Astrocyte of the spinal cord (primary cell): Measurements from ENCODE around the gene EPB41L4A.

Experiments
- DNase-seq: peaks from one replicate; pipeline ENCODE4 v3.0.0; 2011; ENCODE audit warnings: low read depth, low spot score
- H3K4me3 ChIP-seq: 2 replicates; pipeline ENCODE4 v1.5.1; 2011; ENCODE audit warnings: low read depth, mild to moderate bottlenecking, low read length, moderate library complexity
- CTCF ChIP-seq: IDR thresholded peaks from 2 replicates; pipeline ENCODE4 v1.5.1; 2012; ENCODE audit warnings: low read depth, mild to moderate bottlenecking, low read length, inconsistent platforms
- in situ Hi-C: cut with HindIII; loops from 2 replicates; pipeline ENCODE4 v1.10.0; 2017; ENCODE audit warnings: low sequenced_read_pairs

EPB41L4A gene

GRCh38 chr5:112308608-112309007 is 110.5 kb downstream of the EPB41L4A start:
- no peak for TF ChIP-seq CTCF
- no peak overlapping the region for H3K4me3 ChIP-seq
- DNase-seq: no peak
- in situ Hi-C loops: no loop called here

- no peak for DNase-seq
- in situ Hi-C loops: no loop called here
Measured at GRCh38 chr5:112306956-112307355, 112.1 kb downstream of the EPB41L4A start.

DNA sequence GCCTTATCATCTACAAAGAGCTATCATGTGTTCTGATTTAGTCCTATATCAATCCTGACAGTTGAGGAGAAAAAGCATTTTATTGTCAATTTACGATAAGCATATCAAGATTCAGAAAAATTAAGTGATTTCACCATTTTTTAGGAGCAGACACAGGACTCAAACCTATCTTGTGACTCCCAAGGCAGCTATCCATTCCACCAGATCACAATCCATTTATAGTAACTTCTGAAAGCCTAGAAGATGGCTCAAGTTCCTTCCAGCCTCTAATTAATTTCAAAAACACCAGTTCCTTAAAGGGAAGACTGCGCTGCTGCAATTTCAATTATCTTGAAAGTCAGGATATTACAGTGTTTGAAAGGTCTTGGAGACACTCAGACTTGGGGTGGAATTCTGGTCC is 114.3 kb downstream of the EPB41L4A start:
- DNase-seq: no peak
- in situ Hi-C loops: no loop called here
- no peak for TF ChIP-seq CTCF
- no peak overlapping the region for H3K4me3 ChIP-seq

More at GRCh38 chr5:112306956-112307355, 112.1 kb downstream of the EPB41L4A start:
- no peak overlapping the region for H3K4me3 ChIP-seq
- no peak for TF ChIP-seq CTCF

GRCh38 chr5:112303685-112304084 is 115.4 kb downstream of the EPB41L4A start:
- no peak for DNase-seq
- TF ChIP-seq CTCF: no peak
- no peak overlapping the region for H3K4me3 ChIP-seq
- in situ Hi-C loops: no loop called here

DNA sequence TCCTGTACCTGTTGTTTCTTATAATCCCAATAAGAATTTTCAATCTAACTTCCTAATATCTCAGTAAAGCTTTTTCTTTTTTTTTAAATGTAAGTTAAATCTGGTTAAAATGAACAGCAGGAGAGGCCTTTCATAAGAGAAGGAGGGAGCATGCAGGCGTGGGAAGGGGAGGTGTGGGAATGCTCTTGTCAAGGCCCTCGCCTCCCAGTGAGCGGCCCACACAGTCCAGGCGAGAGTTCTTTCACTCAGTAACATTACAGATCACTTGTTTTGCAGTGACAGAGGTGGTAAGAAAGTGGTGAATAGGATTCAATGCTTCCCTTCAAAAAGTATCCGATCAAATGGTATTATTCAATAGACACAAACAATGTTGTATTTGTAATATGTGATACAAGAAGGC is 125.0 kb downstream of the EPB41L4A start:
- no peak overlapping the region for H3K4me3 ChIP-seq
- DNase-seq: no peak
- no peak for TF ChIP-seq CTCF
- in situ Hi-C loops: no loop called here

DNA sequence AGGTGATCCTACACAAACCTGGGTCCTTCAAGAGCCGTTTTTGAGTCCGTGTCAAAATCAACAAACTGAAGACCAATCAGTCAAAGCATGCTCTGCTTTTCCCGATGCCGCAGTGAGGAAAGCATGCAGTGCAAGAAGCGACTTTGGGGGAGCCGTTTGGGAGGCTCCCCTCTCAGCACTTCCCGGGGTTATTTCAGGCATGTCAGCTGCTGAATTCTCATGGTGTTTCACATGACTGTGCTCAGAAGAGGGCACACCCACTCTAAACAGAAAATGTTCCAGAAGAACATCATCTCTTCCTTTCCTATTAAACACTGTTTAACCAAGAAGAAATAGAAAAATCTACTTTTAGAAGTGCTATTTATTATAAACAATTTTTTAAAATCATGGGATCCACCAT is 125.5 kb downstream of the EPB41L4A start:
- H3K4me3 ChIP-seq: no peak overlapping the region
- in situ Hi-C loops: no loop called here
- DNase-seq: no peak
- no peak for TF ChIP-seq CTCF

GRCh38 chr5:112290691-112291090 is 128.4 kb downstream of the EPB41L4A start:
- no peak for TF ChIP-seq CTCF
- in situ Hi-C loops: no loop called here
- H3K4me3 ChIP-seq: no peak overlapping the region
- no peak for DNase-seq
